ENCODE data around the gene GGPS1. TPM values are rescaled to one million over a fixed set of nuclear protein-coding genes. Genes with fewer than 3 reads are reported as not detected.

Gene GGPS1
- total RNA-seq, 1 donor from 2014 or later: 33.1 TPM

DNA sequence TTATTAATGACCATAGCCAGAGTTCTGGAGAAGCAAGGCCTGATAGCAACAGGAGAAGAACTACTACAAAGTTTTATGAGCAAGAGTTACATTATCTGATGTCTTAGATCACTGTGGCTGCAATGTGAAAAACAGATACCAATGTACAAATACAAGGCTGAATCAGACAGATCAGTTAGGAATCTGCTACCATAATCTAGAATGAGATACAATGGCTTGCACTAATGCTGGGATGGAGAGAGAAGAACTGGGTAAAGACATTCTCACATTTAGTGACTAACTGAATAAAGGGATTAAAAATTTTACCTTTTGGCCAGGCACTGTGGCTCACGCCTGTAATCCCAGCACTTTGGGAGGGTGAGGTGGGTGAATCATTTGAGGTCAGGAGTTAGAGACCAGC lies 41.7 kb upstream of the GGPS1 start:
- TF ChIP-seq, protein P1, sequence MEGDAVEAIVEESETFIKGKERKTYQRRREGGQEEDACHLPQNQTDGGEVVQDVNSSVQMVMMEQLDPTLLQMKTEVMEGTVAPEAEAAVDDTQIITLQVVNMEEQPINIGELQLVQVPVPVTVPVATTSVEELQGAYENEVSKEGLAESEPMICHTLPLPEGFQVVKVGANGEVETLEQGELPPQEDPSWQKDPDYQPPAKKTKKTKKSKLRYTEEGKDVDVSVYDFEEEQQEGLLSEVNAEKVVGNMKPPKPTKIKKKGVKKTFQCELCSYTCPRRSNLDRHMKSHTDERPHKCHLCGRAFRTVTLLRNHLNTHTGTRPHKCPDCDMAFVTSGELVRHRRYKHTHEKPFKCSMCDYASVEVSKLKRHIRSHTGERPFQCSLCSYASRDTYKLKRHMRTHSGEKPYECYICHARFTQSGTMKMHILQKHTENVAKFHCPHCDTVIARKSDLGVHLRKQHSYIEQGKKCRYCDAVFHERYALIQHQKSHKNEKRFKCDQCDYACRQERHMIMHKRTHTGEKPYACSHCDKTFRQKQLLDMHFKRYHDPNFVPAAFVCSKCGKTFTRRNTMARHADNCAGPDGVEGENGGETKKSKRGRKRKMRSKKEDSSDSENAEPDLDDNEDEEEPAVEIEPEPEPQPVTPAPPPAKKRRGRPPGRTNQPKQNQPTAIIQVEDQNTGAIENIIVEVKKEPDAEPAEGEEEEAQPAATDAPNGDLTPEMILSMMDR (IDR thresholded peaks at IDR 0.05): no peak
- no peak for ATAC-seq
- Histone ChIP-seq H3K27me3 (no peaks in the 10 kb centered on the region), H3K36me3 (no peaks in the 10 kb centered on the region), H3K9me3 (no peaks in the 10 kb centered on the region), H3K4me3 (no peak overlapping the region), H3K27ac (no peak overlapping the region), H3K4me1 (peaks cover 34% of the 10 kb centered on the region)
- DNase-seq: no peak
- intact Hi-C loops (cut with DNase I): no loop called here

- no peak for ATAC-seq
- Histone ChIP-seq H3K4me1 (peaks cover 34% of the 10 kb centered on the region), H3K36me3 (no peaks in the 10 kb centered on the region), H3K9me3 (no peaks in the 10 kb centered on the region), H3K27me3 (no peaks in the 10 kb centered on the region), H3K4me3 (no peak overlapping the region), H3K27ac (no peak overlapping the region)
- DNase-seq: no peak
- intact Hi-C loops (cut with DNase I): no loop called here
- TF ChIP-seq, protein P1 (IDR thresholded peaks at IDR 0.05): no peak
These were observed 41.0 kb upstream of the GGPS1 start for GRCh38 chr1:235287208-235287882.

DNA sequence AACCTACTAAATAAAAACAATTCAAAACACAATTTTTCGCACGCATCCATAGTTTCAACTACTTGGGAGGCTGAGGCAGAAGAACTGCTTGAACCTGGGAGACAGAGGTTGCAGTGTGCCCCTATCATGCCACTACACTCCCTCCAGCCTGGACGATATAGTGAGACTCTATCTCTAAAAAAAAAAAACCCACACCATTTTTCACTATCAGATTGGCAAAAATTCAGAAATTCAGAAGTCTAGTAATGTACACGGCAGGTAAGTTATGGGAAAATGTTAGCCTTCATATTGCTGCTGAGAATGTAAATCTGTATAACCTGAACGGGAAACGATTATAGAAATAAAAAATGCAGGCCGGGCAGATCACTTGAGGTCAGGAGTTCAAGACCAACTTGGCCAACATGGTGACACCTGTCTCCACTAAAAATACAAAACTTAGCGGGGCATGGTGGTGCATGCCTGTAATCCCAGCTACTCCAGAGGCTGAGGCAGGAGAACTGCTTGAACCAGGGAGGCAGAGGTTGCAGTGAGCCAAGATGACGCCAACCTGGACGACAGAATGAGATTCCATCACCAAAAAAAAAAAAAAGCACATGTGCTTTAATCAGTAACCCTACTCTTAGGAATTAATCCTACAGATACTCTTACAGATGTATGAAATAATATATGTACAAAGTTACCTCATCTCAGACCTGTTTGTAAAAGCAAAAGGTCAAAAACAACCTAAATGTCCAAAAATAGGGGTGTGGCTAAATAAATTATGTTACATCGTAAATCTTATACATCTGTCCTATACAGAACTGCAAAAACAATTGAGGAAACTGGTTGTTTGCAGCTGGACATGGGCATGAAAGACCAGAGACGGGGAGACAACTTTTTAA lies 38.3 kb upstream of the GGPS1 start:
- Histone ChIP-seq H3K9me3 (no peaks in the 10 kb centered on the region), H3K27me3 (no peaks in the 10 kb centered on the region), H3K4me1 (peaks cover 36% of the 10 kb centered on the region), H3K36me3 (no peaks in the 10 kb centered on the region), H3K4me3 (no peak overlapping the region), H3K27ac (no peak overlapping the region)
- TF ChIP-seq, protein P1 (IDR thresholded peaks at IDR 0.05): no peak
- no peak for ATAC-seq
- intact Hi-C loops (cut with DNase I): no loop called here
- no peak for DNase-seq

DNA sequence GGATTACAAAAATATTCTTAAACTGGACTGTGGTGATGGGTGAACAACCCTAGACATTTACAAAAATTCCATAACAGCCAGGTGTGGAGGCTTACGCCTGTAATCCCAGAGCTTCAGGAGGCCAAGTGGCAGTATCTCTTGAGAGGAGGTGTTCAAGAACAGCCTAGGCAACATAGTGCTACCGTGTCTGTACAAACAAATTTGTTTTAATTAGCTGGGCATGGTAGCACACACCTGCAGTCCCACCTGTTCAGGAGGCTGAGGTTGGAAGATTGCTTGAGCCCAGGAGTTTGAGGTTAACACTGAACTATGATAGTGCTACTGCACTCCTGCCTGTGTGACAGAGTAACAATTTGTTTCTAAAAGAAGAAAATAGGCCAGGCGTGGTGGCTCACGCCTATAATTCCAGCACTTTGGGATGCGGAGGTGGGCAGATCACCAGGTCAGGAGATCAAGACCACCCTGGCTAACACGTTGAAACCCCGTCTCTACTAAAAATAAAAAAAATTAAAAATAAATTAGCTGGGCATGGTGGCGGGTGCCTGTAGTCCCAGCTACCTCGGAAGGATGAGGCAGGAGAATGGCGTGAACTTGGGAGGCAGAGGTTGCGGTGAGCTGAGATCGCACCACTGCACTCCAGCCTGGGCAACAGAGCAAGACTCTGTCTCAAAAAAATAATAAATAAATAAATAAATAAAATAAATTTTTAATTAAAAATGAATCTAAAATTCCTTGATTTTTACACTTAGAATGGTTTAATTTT lies 37.4 kb upstream of the GGPS1 start:
- ATAC-seq (no peak), DNase-seq (no peak)
- no peaks in the 10 kb centered on the region for H3K36me3 ChIP-seq
- intact Hi-C loops (cut with DNase I): no loop called here
- H3K4me3 ChIP-seq: no peak overlapping the region
- TF ChIP-seq, protein P1 (IDR thresholded peaks at IDR 0.05): no peak
- H3K27me3 ChIP-seq: no peaks in the 10 kb centered on the region
- peaks cover 27% of the 10 kb centered on the region for H3K4me1 ChIP-seq
- no peaks in the 10 kb centered on the region for H3K9me3 ChIP-seq
- no peak overlapping the region for H3K27ac ChIP-seq

DNA sequence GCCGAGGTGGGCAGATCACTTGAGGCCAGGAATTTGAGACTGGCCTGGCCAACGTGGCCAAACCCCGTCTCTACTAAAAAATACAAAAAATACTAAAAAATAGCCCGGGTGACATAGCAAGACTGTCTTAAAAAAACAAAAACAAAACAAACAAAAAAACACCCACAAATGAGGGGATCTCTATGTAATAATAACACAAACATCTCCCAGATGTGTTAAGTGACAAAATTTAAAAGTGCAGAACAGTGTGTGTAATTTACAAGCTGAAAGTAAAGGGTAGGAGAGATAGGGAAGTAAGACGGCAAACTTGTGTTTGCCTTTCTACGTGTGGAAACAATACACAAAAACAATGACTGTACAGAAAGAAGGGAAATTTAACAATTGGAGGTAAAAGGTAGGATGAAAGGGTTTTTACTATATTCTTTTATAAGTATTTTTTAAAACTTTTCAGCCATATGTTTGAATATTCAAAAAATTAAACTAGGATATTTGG lies 36.7 kb upstream of the GGPS1 start:
- H3K4me1 ChIP-seq: peaks cover 21% of the 10 kb centered on the region
- no peak for ATAC-seq

More for the DNA sequence above, 36.7 kb upstream of the GGPS1 start:
- H3K9me3 ChIP-seq: no peaks in the 10 kb centered on the region
- no peaks in the 10 kb centered on the region for H3K27me3 ChIP-seq
- intact Hi-C loops (cut with DNase I): no loop called here
- H3K36me3 ChIP-seq: no peaks in the 10 kb centered on the region
- TF ChIP-seq, protein P1 (IDR thresholded peaks at IDR 0.05): no peak
- DNase-seq: no peak
- H3K27ac ChIP-seq: no peak overlapping the region
- H3K4me3 ChIP-seq: no peak overlapping the region

Measured in upper lobe of right lung (tissue), 1 donor.